ENCODE results near the gene ZMIZ2. TPM values are rescaled to one million over a fixed set of nuclear protein-coding genes. Genes with fewer than 3 reads are reported as not detected.
"Not testable (repeated sequence)": the region's sequence is repeated elsewhere in the genome, so short reads cannot be mapped to it uniquely, and the experiment has no call there.

The ZMIZ2 gene
- total and polyA plus RNA-seq, 4 donors: 11.6 to 96.6 (median 67.2) TPM

DNA sequence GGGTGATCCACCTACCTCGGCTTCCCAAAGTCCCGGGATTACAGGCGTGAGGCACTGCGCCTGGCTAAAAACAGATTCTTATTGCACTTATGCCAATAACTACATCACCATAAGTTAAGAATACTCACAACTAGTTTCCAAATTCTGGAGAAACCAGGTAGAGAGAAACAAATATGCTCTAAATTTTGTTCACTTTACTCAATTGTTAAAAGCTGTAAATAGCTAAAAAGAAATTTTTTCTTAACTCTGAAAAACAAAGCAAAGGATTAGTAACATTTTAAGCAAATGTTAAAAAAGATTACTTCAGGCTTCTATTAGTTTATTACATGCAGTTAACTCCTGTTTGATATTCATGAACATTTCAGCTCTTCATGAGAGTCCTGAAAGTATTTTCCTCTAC, 28.3 kb upstream of the ZMIZ2 start:
- H3K27ac ChIP-seq (ENCODE audit: low read depth in 1 of 2, low read length in 2 of 2): no peak overlapping the region

DNA sequence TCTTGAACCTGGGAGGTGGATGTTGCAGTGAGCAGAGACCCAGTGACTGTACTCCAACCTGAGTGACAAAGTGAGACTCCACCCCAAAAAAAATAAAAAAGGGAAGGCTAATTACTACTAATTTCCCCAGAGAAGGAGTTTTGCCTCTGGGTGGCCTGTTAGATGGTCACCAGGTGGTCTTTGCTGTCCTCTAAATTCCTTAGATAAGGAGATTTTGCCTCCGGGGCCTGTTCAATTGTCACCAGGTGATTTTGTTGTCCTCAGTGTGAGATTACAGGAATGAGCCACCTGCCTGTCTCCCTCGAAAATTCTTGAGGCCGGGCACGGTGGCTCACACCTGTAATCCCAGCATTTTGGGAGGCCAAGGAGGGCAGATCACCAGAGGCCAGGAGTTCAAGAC, 24.4 kb upstream of the ZMIZ2 start:
- WGBS, 2 donors: 90 to 93% methylated on average over 4 of the region's 4 CpGs
- intact Hi-C loops (cut with DNase I): no loop called here
- no peak for ATAC-seq (ENCODE audit: low FRiP score)

More for the DNA sequence above, 28.3 kb upstream of the ZMIZ2 start:
- H3K36me3 ChIP-seq (ENCODE audit: control insufficient read depth in 1 of 2, insufficient read depth in 2 of 2, low read length in 1 of 2): no peaks in the 10 kb centered on the region
- no peak for ATAC-seq (ENCODE audit: low FRiP score)
- DNase-seq: no peak
- H3K9me3 ChIP-seq (ENCODE audit: control insufficient read depth, low read length): no peaks in the 10 kb centered on the region
- intact Hi-C loops (cut with DNase I): no loop called here
- H3K4me1 ChIP-seq (ENCODE audit: control insufficient read depth in 1 of 2, insufficient read depth in 2 of 2, low read length in 2 of 2): no peaks in the 10 kb centered on the region
- H3K4me3 ChIP-seq (ENCODE audit: low read length in 2 of 2): no peak overlapping the region
- no peaks in the 10 kb centered on the region for H3K27me3 ChIP-seq (ENCODE audit: control insufficient read depth in 1 of 2, insufficient read depth in 2 of 2, low read length in 1 of 2)
- WGBS, 2 donors: 77 to 86% methylated on average over 4 of the region's 4 CpGs

DNA sequence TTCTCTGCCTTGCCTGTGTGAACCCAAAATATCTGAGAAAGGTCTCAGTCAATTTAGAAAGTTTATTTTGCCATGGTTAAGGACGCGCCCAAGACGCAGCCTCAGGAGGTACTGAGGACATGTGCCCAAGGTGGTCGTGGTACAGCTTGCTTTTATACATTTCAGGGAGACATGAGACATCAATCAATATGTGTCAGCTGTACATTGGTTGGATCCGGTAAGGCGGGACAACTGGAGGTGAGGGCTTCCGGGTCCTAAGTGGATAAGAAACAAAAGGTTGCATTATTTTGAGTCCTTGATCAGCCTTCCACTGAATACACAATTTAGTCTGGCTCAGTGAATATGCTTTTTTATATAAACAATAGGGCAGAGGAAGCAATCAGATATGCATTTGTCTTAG, 22.4 kb upstream of the ZMIZ2 start:
- intact Hi-C loops (cut with DNase I); ATAC-seq (ENCODE audit: low FRiP score); H3K4me1 ChIP-seq (ENCODE audit: control insufficient read depth in 1 of 2, insufficient read depth in 2 of 2, low read length in 2 of 2); DNase-seq; H3K9me3 ChIP-seq (ENCODE audit: control insufficient read depth, low read length); H3K27ac ChIP-seq (ENCODE audit: low read depth in 1 of 2, low read length in 2 of 2); H3K36me3 ChIP-seq (ENCODE audit: control insufficient read depth in 1 of 2, insufficient read depth in 2 of 2, low read length in 1 of 2); H3K27me3 ChIP-seq (ENCODE audit: control insufficient read depth in 1 of 2, insufficient read depth in 2 of 2, low read length in 1 of 2); H3K4me3 ChIP-seq (ENCODE audit: low read length in 2 of 2): not testable (repeated sequence)
- 71 to 83% methylated on average over 7 of the region's 7 CpGs for WGBS, 2 donors

More for the DNA sequence above, 24.4 kb upstream of the ZMIZ2 start:
- Histone ChIP-seq H3K36me3 (ENCODE audit: control insufficient read depth in 1 of 2, insufficient read depth in 2 of 2, low read length in 1 of 2) (no peaks in the 10 kb centered on the region), H3K27ac (ENCODE audit: low read depth in 1 of 2, low read length in 2 of 2) (no peak overlapping the region), H3K4me3 (ENCODE audit: low read length in 2 of 2) (no peak overlapping the region), H3K27me3 (ENCODE audit: control insufficient read depth in 1 of 2, insufficient read depth in 2 of 2, low read length in 1 of 2) (no peaks in the 10 kb centered on the region), H3K9me3 (ENCODE audit: control insufficient read depth, low read length) (no peaks in the 10 kb centered on the region), H3K4me1 (ENCODE audit: control insufficient read depth in 1 of 2, insufficient read depth in 2 of 2, low read length in 2 of 2) (peaks cover 0 to 2% of the 10 kb centered on the region in 2 donors)
- no peak for DNase-seq

DNA sequence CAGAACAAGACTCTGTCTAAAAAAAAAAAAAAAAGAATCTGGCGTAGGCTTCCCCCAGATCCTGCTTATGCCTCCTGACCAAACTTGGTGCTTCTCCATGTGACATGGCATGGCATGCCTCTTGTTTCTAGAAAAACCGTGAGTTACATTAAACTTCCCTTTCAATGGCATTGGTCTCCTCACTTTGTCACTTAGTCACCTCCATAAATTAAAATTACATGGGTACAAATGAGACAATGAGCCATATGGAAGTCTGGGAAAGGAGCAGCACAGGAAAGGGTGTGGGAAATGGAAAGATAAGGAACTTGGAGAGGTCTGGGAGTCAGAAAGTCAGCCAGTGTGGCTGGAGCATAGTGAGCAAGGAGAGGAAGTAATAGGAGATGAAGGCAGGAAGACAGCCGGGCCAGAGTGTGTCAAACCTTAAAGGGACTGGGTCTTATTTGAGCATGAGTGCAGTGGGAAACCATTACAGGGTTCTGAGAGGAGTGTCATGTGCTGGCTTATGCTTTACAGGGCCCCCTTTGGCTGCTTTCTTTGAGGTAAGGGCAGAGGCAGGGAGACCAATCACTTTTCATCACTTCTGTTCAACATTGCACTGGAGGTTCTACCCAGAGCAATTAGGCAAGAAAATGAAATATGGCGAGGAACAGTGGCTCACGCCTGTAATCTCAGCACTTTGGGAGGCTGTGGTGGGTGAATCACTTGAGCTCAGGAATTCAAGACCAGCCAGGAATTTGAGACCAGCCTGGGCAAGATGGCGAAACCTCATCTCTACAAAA, 21.3 kb upstream of the ZMIZ2 start:
- WGBS, 2 donors: 47 to 52% methylated on average over 6 of the region's 6 CpGs
- Histone ChIP-seq H3K9me3 (ENCODE audit: control insufficient read depth, low read length) (no peaks in the 10 kb centered on the region), H3K4me1 (ENCODE audit: control insufficient read depth in 1 of 2, insufficient read depth in 2 of 2, low read length in 2 of 2) (peaks cover 0 to 2% of the 10 kb centered on the region in 2 donors), H3K27me3 (ENCODE audit: control insufficient read depth in 1 of 2, insufficient read depth in 2 of 2, low read length in 1 of 2) (no peaks in the 10 kb centered on the region), H3K4me3 (ENCODE audit: low read length in 2 of 2) (no peak overlapping the region), H3K36me3 (ENCODE audit: control insufficient read depth in 1 of 2, insufficient read depth in 2 of 2, low read length in 1 of 2) (no peaks in the 10 kb centered on the region), H3K27ac (ENCODE audit: low read depth in 1 of 2, low read length in 2 of 2) (no peak overlapping the region)
- DNase-seq (no peak), ATAC-seq (ENCODE audit: low FRiP score) (peak; percentile 60)
- intact Hi-C loops (cut with DNase I): no loop called here

DNA sequence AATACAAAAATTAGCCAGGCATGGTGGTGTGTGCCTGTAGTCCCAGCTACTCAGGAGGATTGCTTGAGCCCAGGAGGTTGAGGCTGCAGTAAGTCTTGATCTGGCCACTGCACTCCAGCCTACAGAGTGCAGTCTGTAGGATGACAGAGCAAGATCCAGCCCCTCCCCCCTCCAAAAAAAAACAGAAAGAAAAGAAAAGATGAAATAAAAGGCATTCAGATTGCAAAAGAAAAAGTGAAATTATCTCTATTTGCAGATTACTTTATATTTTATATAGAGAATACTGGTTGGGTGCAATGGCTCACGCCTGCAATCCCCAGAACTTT, 20.7 kb upstream of the ZMIZ2 start:
- Histone ChIP-seq H3K9me3 (ENCODE audit: control insufficient read depth, low read length) (no peaks in the 10 kb centered on the region), H3K4me3 (ENCODE audit: low read length in 2 of 2) (no peak overlapping the region), H3K27me3 (ENCODE audit: control insufficient read depth in 1 of 2, insufficient read depth in 2 of 2, low read length in 1 of 2) (no peaks in the 10 kb centered on the region), H3K27ac (ENCODE audit: low read depth in 1 of 2, low read length in 2 of 2) (no peak overlapping the region), H3K4me1 (ENCODE audit: control insufficient read depth in 1 of 2, insufficient read depth in 2 of 2, low read length in 2 of 2) (peaks cover 0 to 2% of the 10 kb centered on the region in 2 donors), H3K36me3 (ENCODE audit: control insufficient read depth in 1 of 2, insufficient read depth in 2 of 2, low read length in 1 of 2) (no peaks in the 10 kb centered on the region)
- DNase-seq (peak in 1 of 2 donors; percentile 9), ATAC-seq (ENCODE audit: low FRiP score) (no peak)
- WGBS, 2 donors: 98 to 100% methylated on average over 1 of the region's 1 CpG
- intact Hi-C loops (cut with DNase I): no loop called here

DNA sequence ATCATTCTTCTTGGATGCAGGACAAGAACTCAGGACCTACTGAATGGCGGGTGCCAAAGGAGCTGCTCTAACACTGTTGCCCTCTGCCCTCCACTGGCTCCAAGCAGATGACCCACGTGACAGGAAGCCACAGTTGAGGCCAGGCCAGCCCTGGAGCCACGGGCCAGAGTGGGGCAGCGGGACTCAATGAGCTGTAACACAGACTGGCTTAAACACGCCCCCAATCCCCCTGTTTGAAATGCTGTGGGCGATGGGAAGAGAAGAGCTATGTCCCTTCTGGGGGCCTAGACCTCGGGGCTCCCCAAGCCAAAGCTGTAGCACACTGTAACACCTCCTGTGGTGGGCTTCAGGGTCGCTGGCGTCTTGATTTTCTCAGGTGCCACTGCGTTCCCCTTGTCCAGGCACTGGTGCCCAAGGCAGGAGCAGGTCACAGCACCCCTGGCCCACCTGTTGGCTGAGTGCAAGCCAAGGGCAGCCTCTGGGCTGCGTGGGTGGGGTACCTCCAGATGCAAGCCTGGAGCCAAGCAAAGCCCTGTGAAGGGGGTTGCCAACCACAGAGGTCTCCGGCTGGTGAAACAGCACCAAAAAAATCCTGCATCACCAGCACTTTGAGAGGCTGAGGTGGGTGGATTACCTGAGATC, 18.6 kb upstream of the ZMIZ2 start:
- DNase-seq: no peak
- H3K27me3 ChIP-seq (ENCODE audit: control insufficient read depth in 1 of 2, insufficient read depth in 2 of 2, low read length in 1 of 2): no peaks in the 10 kb centered on the region
- H3K9me3 ChIP-seq (ENCODE audit: control insufficient read depth, low read length): no peaks in the 10 kb centered on the region
- no peak for ATAC-seq (ENCODE audit: low FRiP score)
- WGBS, 2 donors: 88 to 89% methylated on average over 12 of the region's 12 CpGs
- H3K27ac ChIP-seq (ENCODE audit: low read depth in 1 of 2, low read length in 2 of 2): no peak overlapping the region
- H3K36me3 ChIP-seq (ENCODE audit: control insufficient read depth in 1 of 2, insufficient read depth in 2 of 2, low read length in 1 of 2): no peaks in the 10 kb centered on the region
- H3K4me1 ChIP-seq (ENCODE audit: control insufficient read depth in 1 of 2, insufficient read depth in 2 of 2, low read length in 2 of 2): peaks cover 0 to 2% of the 10 kb centered on the region in 2 donors
- H3K4me3 ChIP-seq (ENCODE audit: low read length in 2 of 2): no peak overlapping the region
- intact Hi-C loops (cut with DNase I): no loop called here

DNA sequence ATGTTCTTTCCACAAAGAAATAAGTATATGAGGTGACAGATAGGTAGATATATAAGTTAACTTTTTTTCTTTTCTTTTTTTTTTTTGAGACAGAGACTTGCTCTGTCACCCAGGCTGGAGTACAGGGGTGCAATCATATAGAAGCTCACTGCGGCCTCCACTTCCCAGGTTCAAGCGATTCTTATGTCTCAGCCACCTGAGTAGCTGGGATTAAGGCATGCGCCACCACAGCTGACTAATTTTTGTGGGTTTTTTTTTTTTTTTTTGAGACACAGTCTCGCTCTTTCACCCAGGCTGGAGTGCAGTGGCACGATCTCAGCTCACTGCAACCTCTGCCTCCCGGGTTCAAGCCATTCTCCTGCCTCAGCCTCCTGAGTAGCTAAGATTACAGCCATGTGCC, 15.7 kb upstream of the ZMIZ2 start:
- H3K36me3 ChIP-seq (ENCODE audit: control insufficient read depth in 1 of 2, insufficient read depth in 2 of 2, low read length in 1 of 2); ATAC-seq (ENCODE audit: low FRiP score); H3K4me3 ChIP-seq (ENCODE audit: low read length in 2 of 2); H3K4me1 ChIP-seq (ENCODE audit: control insufficient read depth in 1 of 2, insufficient read depth in 2 of 2, low read length in 2 of 2); DNase-seq; H3K9me3 ChIP-seq (ENCODE audit: control insufficient read depth, low read length); H3K27me3 ChIP-seq (ENCODE audit: control insufficient read depth in 1 of 2, insufficient read depth in 2 of 2, low read length in 1 of 2); intact Hi-C loops (cut with DNase I); H3K27ac ChIP-seq (ENCODE audit: low read depth in 1 of 2, low read length in 2 of 2): not testable (repeated sequence)
- WGBS, 2 donors: 96 to 97% methylated on average over 6 of the region's 6 CpGs

DNA sequence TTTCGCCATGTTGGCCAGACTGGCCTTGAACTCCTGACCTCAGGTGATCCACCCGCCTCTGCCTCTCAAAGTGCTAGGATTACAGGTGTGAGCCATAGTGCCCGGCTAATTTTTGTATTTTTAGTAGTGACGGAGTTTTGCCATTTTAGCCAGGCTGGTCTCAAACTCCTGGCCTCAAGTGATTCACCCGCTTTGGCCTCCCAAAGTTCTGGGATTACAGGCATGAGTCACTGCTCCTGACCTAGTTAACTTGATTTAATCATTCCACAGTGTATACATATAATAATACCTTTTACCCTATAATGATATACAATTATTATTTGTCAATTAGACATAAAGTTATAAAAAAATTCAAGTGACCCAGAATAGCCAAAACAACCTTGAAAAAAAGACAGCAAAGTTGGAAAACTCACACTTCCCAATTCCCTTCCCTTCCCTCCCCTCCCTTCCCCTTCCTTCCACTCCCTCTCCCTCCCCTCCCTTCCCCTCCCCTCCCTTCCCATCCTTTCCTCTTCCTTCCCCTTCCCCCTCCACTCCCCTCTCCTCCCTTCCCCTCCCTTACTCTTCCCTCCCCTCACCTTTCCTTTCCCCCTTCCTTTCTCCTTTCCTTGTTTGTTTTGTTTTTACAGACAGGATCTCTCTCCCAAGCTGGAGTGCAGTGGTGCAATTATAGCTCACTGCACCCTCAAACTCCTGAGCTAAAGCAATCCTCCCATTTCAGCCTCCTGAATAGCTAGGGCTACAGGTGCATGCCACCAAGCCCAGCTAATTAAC, 14.8 kb upstream of the ZMIZ2 start:
- Histone ChIP-seq H3K27ac (ENCODE audit: low read depth in 1 of 2, low read length in 2 of 2) (no peak overlapping the region), H3K9me3 (ENCODE audit: control insufficient read depth, low read length) (no peaks in the 10 kb centered on the region), H3K4me1 (ENCODE audit: control insufficient read depth in 1 of 2, insufficient read depth in 2 of 2, low read length in 2 of 2) (no peaks in the 10 kb centered on the region), H3K4me3 (ENCODE audit: low read length in 2 of 2) (no peak overlapping the region), H3K36me3 (ENCODE audit: control insufficient read depth in 1 of 2, insufficient read depth in 2 of 2, low read length in 1 of 2) (no peaks in the 10 kb centered on the region), H3K27me3 (ENCODE audit: control insufficient read depth in 1 of 2, insufficient read depth in 2 of 2, low read length in 1 of 2) (no peaks in the 10 kb centered on the region)
- intact Hi-C loops (cut with DNase I): no loop called here
- DNase-seq (no peak), ATAC-seq (ENCODE audit: low FRiP score) (no peak)
- 69% methylated on average over 5 of the region's 5 CpGs for WGBS, 2 donors
